H1 (cell line): ENCODE data around the gene UBE2B. TPM values are rescaled to one million over a fixed set of nuclear protein-coding genes. Genes with fewer than 3 reads are reported as not detected.
A peak's percentile ranks its signal among the peaks of the same experiment; 100 is the strongest.

Experiments used
- CTCF ChIA-PET: fragments of 300-600 bp; sonication (Branson Sonifier 250); formaldehyde crosslinking; loops from one replicate; lab custom pipeline; 2021; ENCODE audit not compliant: partially characterized antibody; lab: Charles Lee
- POLR2A ChIA-PET: fragments of 300-600 bp; sonication (Branson Sonifier 250); formaldehyde crosslinking; loops from one replicate; lab custom pipeline; 2021; ENCODE audit warnings: inconsistent platforms; ENCODE audit not compliant: partially characterized antibody; lab: Charles Lee
- DNase-seq, 2 experiments: peaks; one replicate each; pipeline versions ENCODE4 v3.0.0 to v3.0.0-alpha.2; 2010 to 2022; ENCODE audit warnings: low spot score in 2 of 2, low read depth in 1 of 2, mixed read lengths in 1 of 2
- FAIRE-seq: peaks from 2 replicates; lab custom pipeline; 2011; peaks lifted over from hg19 to GRCh38; lab: Jason Lieb, UNC
- H2AFZ ChIP-seq: 2 replicates; pipeline ENCODE4 v1.8.1; 2012; ENCODE audit warnings: low read length, inconsistent platforms
- H2AK5ac ChIP-seq: 2 replicates; pipeline ENCODE4 v1.6.1; 2013; ENCODE audit warnings: low read depth, low read length
- H2BK120ac ChIP-seq: replicated peaks from 2 replicates; pipeline ENCODE3; 2013; ENCODE audit warnings: low read depth, low read length, inconsistent platforms
- H2BK12ac ChIP-seq: 2 replicates; pipeline ENCODE4 v1.6.1; 2013; ENCODE audit warnings: low read depth, low read length
- H2BK15ac ChIP-seq: 2 replicates; pipeline ENCODE4 v1.6.1; 2013; ENCODE audit warnings: low read length
- H2BK20ac ChIP-seq: 2 replicates; pipeline ENCODE4 v1.6.1; 2013; ENCODE audit warnings: low read length
- H2BK5ac ChIP-seq: 2 replicates; pipeline ENCODE4 v1.6.1; 2013; ENCODE audit warnings: low read depth, low read length
- H3K14ac ChIP-seq: 2 replicates; pipeline ENCODE4 v1.6.1; 2013; ENCODE audit warnings: inconsistent platforms; ENCODE audit not compliant: insufficient read length
- H3K18ac ChIP-seq: 2 replicates; pipeline ENCODE4 v1.6.1; 2013; ENCODE audit warnings: low read length; ENCODE audit errors: extremely low read depth
- H3K23ac ChIP-seq: 2 replicates; pipeline ENCODE4 v1.6.1; 2013; ENCODE audit warnings: inconsistent platforms; ENCODE audit not compliant: insufficient read length
- H3K23me2 ChIP-seq: 2 replicates; pipeline ENCODE4 v1.6.1; 2013; ENCODE audit warnings: low read depth, low read length
- H3K27ac ChIP-seq: 2 replicates; pipeline ENCODE4 v1.6.1; 2011; ENCODE audit warnings: low read depth, low read length, inconsistent platforms
- H3K27me3 ChIP-seq, 4 experiments: replicated peaks in 1 of 4; 1 replicate in 1 of 4; 2 replicates in 3 of 4; pipeline versions ENCODE4 v1.6.1 to v1.8.1; 2011 to 2013; ENCODE audit warnings: low read length in 3 of 4, mild to moderate bottlenecking in 3 of 4, inconsistent platforms in 2 of 4, mixed read lengths in 2 of 4, moderate library complexity in 1 of 4; ENCODE audit not compliant: control insufficient read depth in 3 of 4, insufficient read depth in 3 of 4; ENCODE audit errors: extremely low read depth in 1 of 4
- H3K36me3 ChIP-seq, 4 experiments: 2 replicates each; pipeline versions ENCODE4 v1.6.1 to v1.8.1; 2011 to 2013; ENCODE audit warnings: mild to moderate bottlenecking in 4 of 4, low read length in 3 of 4, moderate library complexity in 2 of 4, control low read depth in 1 of 4, inconsistent platforms in 1 of 4; ENCODE audit not compliant: insufficient read depth in 4 of 4, control insufficient read depth in 2 of 4
- H3K4ac ChIP-seq: replicated peaks from 2 replicates; pipeline ENCODE3; 2013; ENCODE audit warnings: low read length, low read depth, mixed read lengths, inconsistent platforms; ENCODE audit not compliant: insufficient read length
- H3K4me1 ChIP-seq, 4 experiments: replicated peaks in 1 of 4; 1 replicate in 1 of 4; 2 replicates in 3 of 4; pipeline versions ENCODE4 v1.6.1 to v1.8.1; 2011 to 2013; ENCODE audit warnings: low read length in 3 of 4, inconsistent platforms in 2 of 4, mixed read lengths in 1 of 4; ENCODE audit not compliant: insufficient read depth in 4 of 4, control insufficient read depth in 3 of 4
- H3K4me2 ChIP-seq, 2 experiments: 2 replicates each; pipeline versions ENCODE4 v1.6.1 to v1.8.1; 2011 to 2013; ENCODE audit warnings: low read depth in 2 of 2, low read length in 2 of 2, control low read depth in 1 of 2, inconsistent platforms in 1 of 2, mild to moderate bottlenecking in 1 of 2; ENCODE audit not compliant: insufficient read depth in 1 of 2
- H3K4me3 ChIP-seq, 4 experiments: fragments of 200-600, 300-600 bp in 1 of 4; sonication (generic), shearing (Covaris generic), sonication (Bioruptor Twin) in 1 of 4; 2 replicates each; pipeline versions ENCODE4 v1.5.1 to v1.8.1; 2011 to 2016; ENCODE audit warnings: low read length in 4 of 4, low read depth in 3 of 4, control low read depth in 2 of 4, inconsistent platforms in 2 of 4, mild to moderate bottlenecking in 2 of 4, mixed read lengths in 1 of 4, moderate library complexity in 1 of 4; ENCODE audit not compliant: insufficient read depth in 2 of 4; ENCODE audit errors: extremely low read depth in 1 of 4
- H3K56ac ChIP-seq: replicated peaks from 2 replicates; pipeline ENCODE3; 2013; ENCODE audit warnings: low read depth, mild to moderate bottlenecking, mixed read lengths, low read length, inconsistent platforms; ENCODE audit not compliant: insufficient read length
- H3K79me1 ChIP-seq: 2 replicates; pipeline ENCODE4 v1.6.1; 2013; ENCODE audit warnings: low read depth, low read length, control low read depth
- H3K79me2 ChIP-seq, 2 experiments: 2 replicates each; pipeline versions ENCODE4 v1.6.1 to v1.8.1; 2012 to 2013; ENCODE audit warnings: low read length in 2 of 2, mild to moderate bottlenecking in 2 of 2, inconsistent platforms in 1 of 2; ENCODE audit not compliant: insufficient read depth in 2 of 2, control insufficient read depth in 1 of 2
- H3K9ac ChIP-seq, 4 experiments: replicated peaks in 1 of 4; 1 replicate in 1 of 4; 2 replicates in 3 of 4; pipeline versions ENCODE4 v1.6.1 to v1.8.1; 2011 to 2013; ENCODE audit warnings: low read depth in 3 of 4, low read length in 3 of 4, control low read depth in 2 of 4, mild to moderate bottlenecking in 2 of 4, moderate library complexity in 2 of 4, inconsistent platforms in 1 of 4; ENCODE audit errors: extremely low read depth in 1 of 4
- H3K9me3 ChIP-seq, 2 experiments: 2 replicates each; pipeline versions ENCODE4 v1.6.1 to v1.8.1; 2012 to 2013; ENCODE audit warnings: mild to moderate bottlenecking in 2 of 2, moderate library complexity in 2 of 2, control low read depth in 1 of 2, inconsistent platforms in 1 of 2, low read depth in 1 of 2, low read length in 1 of 2, mixed read lengths in 1 of 2; ENCODE audit not compliant: insufficient read depth in 2 of 2
- H4K20me1 ChIP-seq, 2 experiments: replicated peaks in 1 of 2; 2 replicates each; pipeline versions ENCODE3 to v1.8.1; 2011 to 2013; ENCODE audit warnings: inconsistent platforms in 2 of 2, low read length in 2 of 2, mild to moderate bottlenecking in 1 of 2; ENCODE audit not compliant: insufficient read depth in 2 of 2, control insufficient read depth in 1 of 2
- H4K5ac ChIP-seq: 2 replicates; pipeline ENCODE4 v1.6.1; 2013; ENCODE audit warnings: low read length, low read depth, mixed read lengths, inconsistent platforms; ENCODE audit not compliant: insufficient read length
- H4K8ac ChIP-seq: 2 replicates; pipeline ENCODE4 v1.8.0; 2013; ENCODE audit warnings: mild to moderate bottlenecking, moderate library complexity, low read length, inconsistent platforms; ENCODE audit not compliant: insufficient read depth; ENCODE audit errors: extremely low read depth
- H4K91ac ChIP-seq: replicated peaks from 2 replicates; pipeline ENCODE3; 2013; ENCODE audit warnings: low read length, mixed read lengths, inconsistent platforms; ENCODE audit not compliant: insufficient read length
- CHD2 ChIP-seq: IDR thresholded peaks from 2 replicates; pipeline ENCODE4 v1.6.1; 2012; ENCODE audit warnings: low read length, improper control_type of control experiment
- GTF2F1 ChIP-seq: IDR thresholded peaks from 2 replicates; pipeline ENCODE4 v1.6.1; 2012; ENCODE audit warnings: low read depth, low read length, improper control_type of control experiment, borderline replicate concordance
- KDM1A ChIP-seq: fragments of 200-600, 300-600 bp; sonication (generic); IDR thresholded peaks from 2 replicates; pipeline ENCODE4 v1.7.1; 2016; ENCODE audit warnings: mild to moderate bottlenecking, low read length, borderline replicate concordance
- RNF2 ChIP-seq: fragments of 200-900, 300-1000 bp; sonication (generic); IDR thresholded peaks from 2 replicates; pipeline ENCODE4 v1.7.1; 2016; ENCODE audit warnings: borderline replicate concordance, low read depth, mild to moderate bottlenecking, antibody characterized with exemption, low read length; ENCODE audit not compliant: poor library complexity, severe bottlenecking; ENCODE audit errors: missing control alignments
- WGBS, 2 experiments: shearing (Covaris generic) in 1 of 2; methylation state at CpG; one replicate each; pipeline versions ENCODE4 v1.1.6 to v1.1.7; 2013 to 2015; ENCODE audit warnings: low lambda C conversion rate in 2 of 2, mixed read lengths in 2 of 2, inconsistent platforms in 1 of 2, low coverage in 1 of 2, missing lambda C conversion rate in 1 of 2; ENCODE audit not compliant: insufficient replicate concordance in 2 of 2, insufficient coverage in 1 of 2, insufficient read length in 1 of 2; ENCODE audit errors: extremely low coverage in 1 of 2, missing lambda C conversion rate in 1 of 2; 5-methylcytosine and 5-hydroxymethylcytosine counted together
- polyA plus RNA-seq, 7 experiments: library from polyadenylated mRNA; depleted of rRNA in 3 of 7; stranded (reverse) in 5 of 7; unstranded in 2 of 7; fragments of >200 nt in 5 of 7; fragments of 200-250 nt in 2 of 7; gene quantifications; 1 replicate in 5 of 7; 2 replicates in 1 of 7; 4 replicates in 1 of 7; pipeline versions ENCODE4 v1.2.1 to v1.2.3, GENCODE V29; 2011 to 2013; ENCODE audit warnings: missing spikeins in 2 of 7, mixed read lengths in 2 of 7
- total RNA-seq: library from RNA; stranded (reverse); fragmentation: NEBNext Ultra II Directional; extraction: Animal tissue kit (Norgen Biotek cat#: 25700); gene quantifications from 2 replicates; pipeline ENCODE4 v1.2.1, GENCODE V29; 2021

Gene UBE2B
- total and polyA plus RNA-seq, 2 of the 8 experiments (the other 6 are each of a cell fraction or from before 2014, with no cell fraction given), result 15.9 to 46.8 TPM

DNA sequence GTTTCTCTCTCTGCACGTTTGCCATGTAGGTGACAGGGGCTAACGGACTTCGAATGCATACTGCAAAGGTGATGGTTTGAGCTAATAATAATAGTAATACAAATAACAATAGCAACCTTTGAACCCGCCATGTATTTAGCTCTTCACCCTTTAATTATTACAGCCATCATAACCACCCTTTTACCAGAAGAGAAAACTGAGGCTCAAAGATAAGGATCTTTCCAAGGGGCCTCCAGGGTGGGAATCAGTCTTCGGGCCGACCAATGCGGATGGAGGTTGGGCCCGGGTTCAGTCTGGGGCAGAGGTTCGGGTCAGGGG, 39.8 kb downstream of the UBE2B start:
- no peak overlapping the region for H2BK15ac ChIP-seq
- H3K56ac ChIP-seq, result no peak overlapping the region
- peaks cover 10 to 26% of the 10 kb centered on the region in 2 experiments for H3K79me2 ChIP-seq
- H2BK5ac ChIP-seq, result peak overlapping the region; percentile 66; the same call in 1 of the 2 replicates
- ChIA-PET POLR2A (interaction anchor here (0.7 to 2.8 kb wide), 35 partner anchors 10 to 185 kb away, joined by 3 to 22 read pairs (median 4); partner anchors contain the start of genes CDKL3, JADE2, PPP2CA and UBE2B), CTCF (interaction anchor here (0.7 to 7.0 kb wide), 53 partner anchors 9 to 413 kb away, joined by 3 to 91 read pairs (median 5); partner anchors contain the start of genes JADE2, SEC24A and UBE2B)
- H3K23ac ChIP-seq, result no peak overlapping the region
- H2BK20ac ChIP-seq, result no peak overlapping the region
- TF ChIP-seq RNF2, result no peak
- TF ChIP-seq KDM1A, result peak; percentile 9; the same call in 1 of the 2 replicates
- no peak for TF ChIP-seq GTF2F1
- TF ChIP-seq CHD2, result no peak
- H2BK120ac ChIP-seq, result no peak overlapping the region
- H2AK5ac ChIP-seq, result no peak overlapping the region
- H2BK12ac ChIP-seq, result no peak overlapping the region
- no peaks in the 10 kb centered on the region for H3K27me3 ChIP-seq
- peaks cover 3 to 16% (median 5%) of the 10 kb centered on the region in 4 experiments; a peak in 5 of 8 replicates for H3K36me3 ChIP-seq
- no peak overlapping the region for H4K8ac ChIP-seq
- H3K14ac ChIP-seq, result no peak overlapping the region
- peak overlapping the region; percentile 83 to 84 for H3K4me2 ChIP-seq
- DNase-seq (no peak), FAIRE-seq (no peak)
- H4K5ac ChIP-seq, result peak overlapping the region; percentile 42
- peaks cover 5 to 10% (median 8%) of the 10 kb centered on the region in 4 experiments for H3K4me1 ChIP-seq
- peak overlapping the region; percentile 75 to 97 (median 86) for H3K4me3 ChIP-seq
- H3K27ac ChIP-seq, result peak overlapping the region; percentile 73; the same call in 1 of the 2 replicates
- peak overlapping the region; percentile 81; the same call in 1 of the 2 replicates for H3K18ac ChIP-seq
- H3K79me1 ChIP-seq, result peaks cover 5% of the 10 kb centered on the region
- no peaks in the 10 kb centered on the region for H3K9me3 ChIP-seq
- WGBS, 2 experiments, result 14% methylated on average over 9 of the region's 9 CpGs; no CpG with 5 or more reads in 1 of the 2 experiments
- no peak overlapping the region for H3K4ac ChIP-seq
- peak overlapping the region; percentile 57 to 88 (median 76); a peak in 6 of 7 replicates for H3K9ac ChIP-seq
- H4K20me1 ChIP-seq, result no peaks in the 10 kb centered on the region
- H3K23me2 ChIP-seq, result peaks cover 5% of the 10 kb centered on the region; the same call in 1 of the 2 replicates
- H2AFZ ChIP-seq, result no peak overlapping the region
- no peak overlapping the region for H4K91ac ChIP-seq
